Choroid plexus epithelial cell (primary cell): ENCODE data around the gene AVPI1.
"Not testable (repeated sequence)": the region's sequence is repeated elsewhere in the genome, so short reads cannot be mapped to it uniquely, and the experiment has no call there.

Source experiments
- DNase-seq: peaks from one replicate; pipeline ENCODE4 v3.0.0-alpha.2; 2010; ENCODE audit warnings: low read depth
- H3K4me3 ChIP-seq: 2 replicates; pipeline ENCODE4 v1.5.1; 2011; ENCODE audit warnings: low read depth, mild to moderate bottlenecking, control low read depth, low read length, moderate library complexity
- TF ChIP-seq, protein P1 (sequence below): conservative IDR thresholded peaks from 2 replicates; pipeline ENCODE4 v1.5.1; 2011; ENCODE audit warnings: low read depth, mild to moderate bottlenecking, control low read depth, inconsistent platforms, low read length, moderate library complexity

Gene AVPI1

GRCh38 chr10:97648562-97649404, 38.3 kb downstream of the AVPI1 start:
- TF ChIP-seq, protein P1, sequence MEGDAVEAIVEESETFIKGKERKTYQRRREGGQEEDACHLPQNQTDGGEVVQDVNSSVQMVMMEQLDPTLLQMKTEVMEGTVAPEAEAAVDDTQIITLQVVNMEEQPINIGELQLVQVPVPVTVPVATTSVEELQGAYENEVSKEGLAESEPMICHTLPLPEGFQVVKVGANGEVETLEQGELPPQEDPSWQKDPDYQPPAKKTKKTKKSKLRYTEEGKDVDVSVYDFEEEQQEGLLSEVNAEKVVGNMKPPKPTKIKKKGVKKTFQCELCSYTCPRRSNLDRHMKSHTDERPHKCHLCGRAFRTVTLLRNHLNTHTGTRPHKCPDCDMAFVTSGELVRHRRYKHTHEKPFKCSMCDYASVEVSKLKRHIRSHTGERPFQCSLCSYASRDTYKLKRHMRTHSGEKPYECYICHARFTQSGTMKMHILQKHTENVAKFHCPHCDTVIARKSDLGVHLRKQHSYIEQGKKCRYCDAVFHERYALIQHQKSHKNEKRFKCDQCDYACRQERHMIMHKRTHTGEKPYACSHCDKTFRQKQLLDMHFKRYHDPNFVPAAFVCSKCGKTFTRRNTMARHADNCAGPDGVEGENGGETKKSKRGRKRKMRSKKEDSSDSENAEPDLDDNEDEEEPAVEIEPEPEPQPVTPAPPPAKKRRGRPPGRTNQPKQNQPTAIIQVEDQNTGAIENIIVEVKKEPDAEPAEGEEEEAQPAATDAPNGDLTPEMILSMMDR: no peak
- peak; percentile 92 for DNase-seq
- H3K4me3 ChIP-seq: no peak overlapping the region

DNA sequence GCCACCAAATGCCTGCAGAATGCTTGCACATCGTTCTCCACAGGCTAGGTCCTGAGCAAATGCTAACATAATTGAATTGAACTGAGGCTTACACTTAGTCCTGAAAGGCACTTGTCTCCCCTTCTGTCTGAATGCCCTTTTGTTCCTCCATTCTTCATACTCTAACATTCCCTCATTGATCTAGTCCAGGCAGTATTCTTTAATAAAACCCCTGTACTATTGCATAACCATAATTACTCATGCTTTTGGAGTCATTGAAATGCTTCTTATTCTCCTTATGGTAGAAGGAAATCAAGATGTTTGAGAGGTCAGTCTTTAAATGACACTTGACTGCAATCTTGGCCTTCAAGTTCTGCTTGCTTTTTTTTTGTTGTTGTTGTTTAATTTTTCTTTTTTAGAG, 39.5 kb downstream of the AVPI1 start:
- H3K4me3 ChIP-seq: no peak overlapping the region
- TF ChIP-seq, protein P1: no peak
- peak; percentile 70 for DNase-seq

DNA sequence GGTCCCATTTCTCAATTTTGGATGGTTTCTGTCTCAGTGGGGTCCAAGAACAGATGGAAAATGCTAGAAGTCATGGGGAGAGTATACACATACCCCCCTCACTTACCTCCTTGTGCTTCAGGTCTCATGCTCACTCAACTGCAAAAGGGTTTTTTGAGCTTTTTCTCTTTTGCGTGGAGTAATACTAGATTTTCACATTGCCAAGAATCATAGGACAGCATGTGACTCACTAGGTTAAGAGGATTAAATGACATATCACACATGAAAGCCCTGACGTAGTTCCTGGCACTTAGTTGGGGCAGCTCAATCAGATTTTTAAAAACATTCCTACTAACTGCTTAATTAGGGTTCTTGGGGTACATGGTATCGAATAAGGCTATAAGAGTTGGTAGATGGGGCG, 42.1 kb downstream of the AVPI1 start:
- TF ChIP-seq, protein P1: no peak
- no peak for DNase-seq
- H3K4me3 ChIP-seq: no peak overlapping the region

GRCh38 chr10:97643441-97643985, 43.5 kb downstream of the AVPI1 start:
- no peak overlapping the region for H3K4me3 ChIP-seq
- DNase-seq: no peak
- TF ChIP-seq, protein P1: no peak

DNA sequence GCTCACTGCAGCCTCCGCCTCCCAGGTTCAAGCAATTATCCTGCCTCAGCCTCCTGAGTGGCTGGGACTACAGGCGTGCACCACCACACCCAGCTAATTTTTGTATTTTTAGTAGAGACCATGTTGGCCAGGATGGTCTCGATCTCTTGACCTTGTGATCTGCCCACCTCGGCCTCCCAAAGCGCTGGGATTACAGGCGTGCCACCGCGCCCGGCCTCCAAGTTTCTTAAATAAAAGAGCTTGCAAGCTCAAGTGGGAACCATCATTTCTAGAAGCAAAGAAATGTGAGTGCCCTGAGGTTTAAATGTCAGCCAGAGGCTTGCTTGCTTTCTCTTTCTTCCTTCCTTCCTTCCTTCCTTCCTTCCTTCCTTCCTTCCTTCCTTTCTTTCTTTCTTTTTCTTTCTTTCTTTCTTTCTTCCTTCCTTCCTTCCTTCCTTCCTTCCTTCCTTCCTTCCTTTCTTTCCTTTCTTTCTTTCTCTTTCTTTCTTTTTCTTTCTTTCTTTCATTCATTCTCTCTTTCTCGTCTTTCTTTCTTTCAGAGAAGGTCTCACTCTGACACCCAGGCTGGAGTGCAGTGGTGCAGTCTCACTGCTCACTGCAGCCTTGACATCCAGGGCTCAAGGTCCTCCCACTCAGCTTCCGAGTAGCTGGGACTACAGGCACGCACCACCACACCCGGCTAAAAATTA, 44.4 kb downstream of the AVPI1 start:
- not testable (repeated sequence) for DNase-seq, H3K4me3 ChIP-seq

- DNase-seq: peak; percentile 52
- H3K4me3 ChIP-seq: peak overlapping the region; percentile 81
- TF ChIP-seq, protein P1: peak; percentile 2
Observed at GRCh38 chr10:97640868-97641811, 45.9 kb downstream of the AVPI1 start.
